Stimulated activated CD4-positive, alpha-beta T cell treated with anti-CD3 and anti-CD28 coated beads, Interleukin-1b, Interleukin-23, amount 100 ng/mL, for 48 hours (primary cell): ENCODE data around the gene CARF.
"Not testable (repeated sequence)": the region's sequence is repeated elsewhere in the genome, so short reads cannot be mapped to it uniquely, and the experiment has no call there.

Source experiments
- DNase-seq: peaks from one replicate; pipeline ENCODE4 v3.0.0-alpha.2; 2020

CARF gene

DNA sequence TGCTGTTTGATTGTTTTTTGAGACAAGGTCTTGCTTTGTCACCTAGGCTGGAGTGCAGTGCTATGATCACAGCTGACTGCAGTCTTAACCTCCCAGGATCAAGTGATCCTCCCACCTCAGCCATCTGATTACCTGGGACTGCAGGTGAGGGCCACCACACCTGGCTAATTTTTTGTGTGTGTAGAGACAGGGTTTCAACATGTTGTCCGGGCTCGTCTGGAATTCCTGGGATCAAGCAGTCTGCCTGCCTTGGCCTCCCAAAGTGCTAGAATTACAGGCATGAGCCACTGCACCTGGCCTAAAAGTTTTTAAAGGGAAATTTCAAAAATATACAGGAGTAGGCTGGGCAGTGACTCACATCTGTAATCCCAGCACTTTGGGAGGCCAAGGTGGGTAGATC lies 22.4 kb downstream of the CARF start:
- no peak for DNase-seq

- no peak for DNase-seq
These were observed 26.9 kb downstream of the CARF start for GRCh38 chr2:202938960-202939359.

DNA sequence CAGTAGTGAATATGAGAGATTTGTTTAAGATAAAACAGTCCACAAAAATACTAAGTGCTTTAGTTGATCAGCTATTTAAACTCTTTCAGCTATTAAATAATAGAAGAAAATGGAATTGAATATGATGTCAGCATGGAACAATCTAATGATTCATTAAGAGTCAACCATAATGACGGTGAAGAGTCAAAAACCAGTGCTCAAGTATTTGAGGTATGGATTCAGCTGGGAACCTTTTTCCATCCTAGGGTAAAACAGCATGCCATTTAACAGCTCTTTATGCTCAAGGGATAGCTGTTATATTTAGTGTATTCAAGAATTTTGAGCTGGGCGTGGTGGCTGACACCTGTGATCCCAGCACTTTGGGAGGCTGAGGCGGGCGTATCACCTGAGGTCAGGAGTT lies 29.7 kb downstream of the CARF start:
- DNase-seq: no peak

DNA sequence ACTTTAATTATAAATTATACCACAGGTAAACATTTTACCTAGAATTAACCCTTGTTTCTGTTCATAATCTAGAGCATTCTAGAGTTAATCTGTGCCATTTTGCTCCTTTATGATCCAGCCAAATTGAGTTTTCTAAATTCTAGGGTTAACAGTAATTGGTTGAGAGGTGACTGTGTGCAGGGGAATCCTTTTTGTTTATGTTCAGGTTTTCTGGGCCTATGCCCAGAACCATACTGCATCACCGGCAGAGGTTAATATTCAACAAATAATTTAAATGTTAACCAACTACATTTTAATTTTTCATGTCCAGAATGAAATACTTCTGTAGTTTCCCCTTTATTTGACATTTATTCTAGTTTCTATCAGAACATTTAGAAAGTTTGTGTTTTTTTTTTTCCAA lies 32.3 kb downstream of the CARF start:
- no peak for DNase-seq

DNA sequence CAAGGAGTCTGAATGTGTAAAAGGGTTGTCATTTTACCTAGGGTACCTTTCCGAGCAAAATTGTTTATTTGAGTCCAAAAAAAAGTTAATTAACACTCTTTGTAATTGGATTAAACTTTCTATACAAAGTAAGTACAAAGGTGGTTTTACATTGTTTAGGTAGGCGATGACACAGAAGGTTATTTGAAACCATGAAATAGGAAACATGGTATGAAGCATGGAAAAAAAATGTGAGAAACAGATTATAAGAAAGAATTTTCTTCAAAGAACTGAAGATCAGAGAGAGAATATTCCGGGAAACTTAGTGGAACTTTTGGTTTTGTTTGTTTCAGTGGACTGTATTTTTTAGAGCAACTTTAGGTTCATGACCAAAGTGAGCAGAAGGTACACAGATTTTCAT lies 32.7 kb downstream of the CARF start:
- DNase-seq: no peak

GRCh38 chr2:202945497-202945896 lies 33.4 kb downstream of the CARF start:
- DNase-seq: no peak

- DNase-seq: not testable (repeated sequence)
These were observed 37.3 kb downstream of the CARF start for GRCh38 chr2:202949333-202949732.

GRCh38 chr2:202950592-202950991 lies 38.5 kb downstream of the CARF start:
- DNase-seq: no peak

GRCh38 chr2:202960524-202960923 lies 48.4 kb downstream of the CARF start:
- no peak for DNase-seq

GRCh38 chr2:202963712-202964111 lies 51.6 kb downstream of the CARF start:
- DNase-seq: no peak

DNA sequence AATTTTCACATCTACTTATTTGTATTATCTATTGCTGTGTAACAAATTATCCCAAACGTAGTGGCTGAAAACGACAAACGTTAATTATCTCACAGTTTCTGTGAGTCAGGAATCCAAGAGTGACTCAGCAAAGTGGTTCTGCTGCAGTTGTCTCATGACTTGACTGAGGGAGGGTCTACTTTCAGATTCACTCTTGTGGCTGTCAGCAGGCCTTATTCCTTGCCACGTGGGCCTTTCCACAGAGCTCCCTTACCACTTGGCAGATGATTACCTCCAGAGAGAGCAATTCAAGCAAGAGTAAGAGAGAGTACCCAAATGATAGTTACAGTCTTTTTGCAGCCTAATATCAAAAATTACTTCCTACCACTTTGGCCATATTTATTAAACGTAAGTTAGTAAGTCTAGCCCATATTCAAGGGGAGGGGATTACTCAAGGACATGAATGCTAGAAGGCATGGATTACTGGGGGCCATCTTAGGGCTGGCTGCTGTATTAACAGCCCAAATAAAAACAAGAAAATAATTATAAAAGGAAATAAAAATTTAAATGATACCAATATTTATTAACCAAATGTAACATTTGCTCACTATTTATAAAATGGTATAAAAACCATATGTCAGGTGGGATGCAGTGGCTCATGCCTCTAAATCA lies 53.9 kb downstream of the CARF start:
- DNase-seq: peak; percentile 35

- DNase-seq: not testable (repeated sequence)
These were observed 57.3 kb downstream of the CARF start for GRCh38 chr2:202969404-202969803.

DNA sequence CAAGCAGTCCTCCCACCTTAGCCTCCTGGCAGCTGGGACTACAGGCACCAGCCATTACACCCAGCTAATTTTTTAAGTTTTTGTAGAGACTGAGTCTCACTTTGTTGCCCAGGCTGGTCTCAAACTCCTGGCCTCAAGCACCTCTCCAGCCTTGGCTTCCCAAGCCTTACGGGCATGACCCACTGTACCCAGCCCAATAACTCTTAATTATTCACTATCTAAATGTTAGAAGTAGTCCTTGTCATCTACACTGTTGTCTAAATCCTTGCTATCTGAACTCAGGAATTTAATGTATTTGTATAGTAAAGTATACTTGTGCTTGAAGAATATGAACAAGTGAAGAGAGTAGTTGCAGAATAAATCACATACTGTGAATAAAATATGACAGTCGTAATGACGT lies 64.7 kb downstream of the CARF start:
- no peak for DNase-seq

- no peak for DNase-seq
These were observed 70.9 kb downstream of the CARF start for GRCh38 chr2:202982779-202983491.

DNA sequence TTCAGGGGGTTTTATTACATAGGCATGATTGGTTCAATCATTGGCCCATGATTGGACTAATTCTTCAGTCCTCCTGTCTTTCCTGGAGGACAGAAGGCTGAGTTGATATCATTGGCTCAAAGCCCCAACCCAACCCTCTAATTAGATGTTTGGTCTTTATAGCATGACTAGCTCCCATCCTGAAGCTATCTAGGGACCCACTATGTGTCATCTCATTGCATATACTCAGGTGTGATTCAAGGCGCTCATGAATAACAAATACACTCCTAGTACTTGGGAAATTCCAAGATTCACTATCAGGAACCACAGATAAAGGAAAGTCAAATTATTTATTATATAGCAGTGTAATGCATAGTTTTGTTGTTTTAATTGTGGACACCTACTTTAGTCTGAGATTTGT lies 77.7 kb downstream of the CARF start:
- DNase-seq: no peak

- no peak for DNase-seq
These were observed 78.4 kb downstream of the CARF start for GRCh38 chr2:202990501-202990900.

DNA sequence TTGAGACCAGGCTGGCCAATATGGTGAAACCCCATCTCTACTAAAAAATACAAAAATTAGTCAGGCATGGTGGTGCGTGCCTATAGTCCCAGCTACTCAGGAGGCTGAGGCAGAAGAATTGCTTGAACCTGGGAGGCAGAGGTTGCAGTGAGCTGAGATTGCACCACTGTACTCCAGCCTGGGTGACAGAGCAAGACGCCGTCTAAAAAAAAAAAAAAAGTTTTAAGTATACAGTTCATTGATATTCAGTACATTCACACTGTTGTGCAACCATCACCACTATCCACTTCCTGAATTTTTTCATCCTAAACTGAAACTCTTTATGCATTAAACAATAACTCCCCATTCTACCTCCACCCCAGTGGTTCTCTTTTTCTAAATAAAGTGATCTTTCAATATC lies 85.0 kb downstream of the CARF start:
- DNase-seq: not testable (repeated sequence)

- DNase-seq: no peak
These were observed 90.2 kb downstream of the CARF start for GRCh38 chr2:203002054-203002821.

GRCh38 chr2:203003716-203004115 lies 91.6 kb downstream of the CARF start:
- DNase-seq: no peak

- peak; percentile 98 for DNase-seq
These were observed 102.6 kb downstream of the CARF start, which contains the start of gene NBEAL1 for GRCh38 chr2:203014456-203015199. NBEAL1 (plus strand) TSS chr2:203014875; CDS start chr2:203016385, 1,510 bp downstream.

GRCh38 chr2:203016716-203017115 lies 104.6 kb downstream of the CARF start:
- no peak for DNase-seq

DNA sequence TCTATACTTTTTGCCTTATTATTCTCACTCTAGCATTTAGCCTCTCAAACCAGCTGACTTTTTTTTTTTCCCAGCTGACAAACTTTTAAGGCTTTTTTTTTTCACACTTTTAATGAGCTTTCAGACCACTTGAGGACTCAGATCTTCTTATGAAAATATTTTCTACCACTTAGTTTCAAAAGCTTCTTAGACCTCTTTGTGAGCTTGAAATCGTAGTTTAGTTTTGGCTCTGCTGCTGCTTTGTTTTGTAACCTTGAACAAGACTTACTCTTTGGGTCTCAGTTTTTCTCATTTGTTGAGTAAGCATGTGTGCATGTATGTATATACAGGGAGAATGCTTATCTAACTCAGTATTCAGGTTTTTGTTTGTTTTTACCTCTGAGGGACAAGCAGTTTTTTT lies 106.1 kb downstream of the CARF start:
- DNase-seq: no peak

GRCh38 chr2:203019142-203019541 lies 107.1 kb downstream of the CARF start:
- no peak for DNase-seq
